Keratinocyte (primary cell): Measurements from ENCODE around the gene SHE. TPM values are rescaled to one million over a fixed set of nuclear protein-coding genes. Genes with fewer than 3 reads are reported as not detected.

ENCODE experiments used
- DNase-seq: peaks from one replicate; pipeline ENCODE4 v3.0.0-alpha.2; 2011; ENCODE audit warnings: low read depth, missing footprints, low spot score
- FAIRE-seq: peaks from 2 replicates; lab custom pipeline; 2011; peaks lifted over from hg19 to GRCh38; lab: Jason Lieb, UNC
- H2AFZ ChIP-seq: 2 replicates; pipeline ENCODE4 v1.6.0; 2012; ENCODE audit warnings: low read length, control low read depth, inconsistent platforms; ENCODE audit not compliant: control insufficient read depth
- H3K27ac ChIP-seq: 2 replicates; pipeline ENCODE4 v1.5.1; 2011; ENCODE audit warnings: low read length; ENCODE audit not compliant: control insufficient read depth, insufficient read depth
- H3K27me3 ChIP-seq: 3 replicates; pipeline ENCODE4 v1.6.0; 2011; ENCODE audit warnings: low read length; ENCODE audit not compliant: control insufficient read depth, insufficient read depth; ENCODE audit errors: extremely low read depth
- H3K36me3 ChIP-seq, 2 experiments: 2 replicates in 1 of 2; 3 replicates in 1 of 2; pipeline ENCODE4 v1.5.1; 2011; ENCODE audit warnings: low read length in 2 of 2, mild to moderate bottlenecking in 1 of 2; ENCODE audit not compliant: control insufficient read depth in 2 of 2, insufficient read depth in 2 of 2; ENCODE audit errors: extremely low read depth in 1 of 2
- H3K4me1 ChIP-seq: 3 replicates; pipeline ENCODE4 v1.5.1; 2011; ENCODE audit warnings: low read length; ENCODE audit not compliant: control insufficient read depth, insufficient read depth; ENCODE audit errors: extremely low read depth
- H3K4me2 ChIP-seq: 3 replicates; pipeline ENCODE4 v1.6.0; 2011; ENCODE audit warnings: low read depth, low read length; ENCODE audit not compliant: control insufficient read depth, insufficient read depth; ENCODE audit errors: extremely low read depth
- H3K4me3 ChIP-seq, 3 experiments: fragments of 200-600 bp in 1 of 3; sonication (generic) in 1 of 3; 2 replicates in 2 of 3; 3 replicates in 1 of 3; pipeline ENCODE4 v1.5.1; 2011 to 2016; ENCODE audit warnings: low read length in 3 of 3, mild to moderate bottlenecking in 3 of 3, control low read depth in 2 of 3, inconsistent platforms in 1 of 3, low read depth in 1 of 3, mixed read lengths in 1 of 3, mixed run types in 1 of 3, moderate library complexity in 1 of 3; ENCODE audit not compliant: control insufficient read depth in 2 of 3, insufficient read depth in 2 of 3; ENCODE audit errors: extremely low read depth in 1 of 3
- H3K79me2 ChIP-seq: 2 replicates; pipeline ENCODE4 v1.6.0; 2012; ENCODE audit warnings: low read length; ENCODE audit not compliant: control insufficient read depth, insufficient read depth
- H3K9ac ChIP-seq: 3 replicates; pipeline ENCODE4 v1.6.0; 2011; ENCODE audit warnings: low read length; ENCODE audit not compliant: control insufficient read depth, insufficient read depth; ENCODE audit errors: extremely low read depth
- H3K9me1 ChIP-seq: 3 replicates; pipeline ENCODE4 v1.6.0; 2011; ENCODE audit warnings: low read length; ENCODE audit not compliant: control insufficient read depth, insufficient read depth; ENCODE audit errors: extremely low read depth
- H3K9me3 ChIP-seq: 2 replicates; pipeline ENCODE4 v1.5.1; 2012; ENCODE audit warnings: low read depth, low read length; ENCODE audit not compliant: control insufficient read depth
- H4K20me1 ChIP-seq: 3 replicates; pipeline ENCODE4 v1.6.0; 2011; ENCODE audit warnings: low read length; ENCODE audit not compliant: control insufficient read depth, insufficient read depth; ENCODE audit errors: extremely low read depth
- CTCF ChIP-seq, 3 experiments: IDR thresholded peaks in 1 of 3; conservative IDR thresholded peaks in 1 of 3; optimal IDR thresholded peaks in 1 of 3; 2 replicates in 2 of 3; 3 replicates in 1 of 3; pipeline versions ENCODE3 to v1.5.1; 2011; ENCODE audit warnings: low read length in 3 of 3, mild to moderate bottlenecking in 3 of 3, moderate library complexity in 2 of 3, control low read depth in 1 of 3, inconsistent platforms in 1 of 3; ENCODE audit not compliant: insufficient read depth in 2 of 3; ENCODE audit errors: extremely low read depth in 1 of 3
- EZH2 ChIP-seq: IDR thresholded peaks from one replicate; pipeline ENCODE4 v1.6.1; 2012; ENCODE audit warnings: inconsistent platforms, mild to moderate bottlenecking, low read length, moderate library complexity
- dilution Hi-C: fragments of 300-500 bp; cut with MboI; formaldehyde crosslinking; loops from one replicate; pipeline ENCODE4 v1.7.0; 2020; ENCODE audit warnings: low sequenced_read_pairs; ENCODE audit not compliant: extremely low pct_ligation_motif_present
- polyA plus RNA-seq, 5 experiments: library from polyadenylated mRNA; depleted of rRNA in 3 of 5; stranded (reverse) in 3 of 5; stranded (forward) in 1 of 5; unstranded in 1 of 5; fragments of >200 nt; gene quantifications; 1 replicate in 1 of 5; 2 replicates in 3 of 5; 3 replicates in 1 of 5; pipeline versions ENCODE4 v1.2.1 to v1.2.3, GENCODE V29; 2011 to 2012; ENCODE audit warnings: missing spikeins in 2 of 5, low read depth in 1 of 5, low replicate concordance in 1 of 5

SHE gene
- polyA plus RNA-seq, 1 donor (not counting 4 experiments of a cell fraction or from before 2014, with no cell fraction given): 0.01 TPM

DNA sequence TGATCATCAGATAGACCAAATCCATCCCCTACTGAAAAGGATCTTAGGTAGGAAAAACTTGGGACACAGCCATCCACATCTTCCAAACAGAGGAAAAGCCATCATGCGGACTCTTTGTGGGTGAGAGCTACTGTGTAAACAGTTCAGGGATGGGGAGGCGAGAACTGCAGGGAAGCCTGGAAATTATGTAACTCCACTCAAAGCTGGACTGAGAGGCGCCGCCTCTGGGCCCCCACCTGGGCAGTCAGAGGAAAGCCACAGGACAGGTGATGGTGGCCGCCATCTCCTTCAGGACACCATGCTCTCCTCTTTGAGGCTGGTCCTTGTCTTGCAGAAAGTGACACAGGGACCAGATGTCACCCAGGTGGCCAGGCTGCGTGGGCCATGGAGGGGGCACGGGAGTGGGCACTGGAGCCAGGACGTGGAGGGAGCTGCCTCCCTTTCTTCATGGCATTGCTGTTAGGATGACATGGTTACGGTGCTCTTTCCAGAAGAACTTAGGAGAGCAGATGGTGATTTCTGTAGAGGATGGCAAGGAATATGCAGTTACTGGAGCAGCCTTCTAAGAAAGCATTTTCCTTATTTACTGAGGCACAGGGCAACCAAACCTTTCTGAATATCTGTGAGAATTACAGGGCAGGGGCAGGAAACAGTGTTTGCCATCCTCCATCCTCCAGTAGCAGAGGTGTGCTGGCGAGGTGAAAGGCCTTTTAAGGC, 32.2 kb downstream of the SHE start:
- Histone ChIP-seq H3K9me3 (no peaks in the 10 kb centered on the region), H3K27ac (no peak overlapping the region), H2AFZ (no peak overlapping the region), H3K4me3 (no peak overlapping the region), H3K4me2 (no peak overlapping the region), H3K9ac (no peak overlapping the region), H3K79me2 (no peaks in the 10 kb centered on the region), H3K4me1 (peaks cover 6% of the 10 kb centered on the region), H4K20me1 (no peaks in the 10 kb centered on the region), H3K27me3 (no peaks in the 10 kb centered on the region), H3K36me3 (peaks cover 5 to 6% of the 10 kb centered on the region in 2 experiments), H3K9me1 (no peaks in the 10 kb centered on the region)
- TF ChIP-seq EZH2: no peak
- no peak for TF ChIP-seq CTCF (optimal IDR thresholded peaks at IDR 0.05 in 1 of 3, IDR thresholded peaks at IDR 0.05 in 1 of 3, conservative IDR thresholded peaks at IDR 0.05 in 1 of 3; ENCODE audit: extremely low read depth in 1 of 3, insufficient read depth in 2 of 3, low read length in 3 of 3)
- no peak for DNase-seq
- dilution Hi-C loops: no loop called here
- no peak for FAIRE-seq

- H3K4me3 ChIP-seq: no peak overlapping the region
- H3K4me2 ChIP-seq: no peak overlapping the region
- H2AFZ ChIP-seq: no peak overlapping the region
- FAIRE-seq (no peak), DNase-seq (no peak)
- no peaks in the 10 kb centered on the region for H3K4me1 ChIP-seq
- dilution Hi-C loops: no loop called here
- no peaks in the 10 kb centered on the region for H3K9me1 ChIP-seq
- no peaks in the 10 kb centered on the region for H3K9me3 ChIP-seq
- no peaks in the 10 kb centered on the region for H4K20me1 ChIP-seq
- no peak for TF ChIP-seq EZH2
- no peak for TF ChIP-seq CTCF (optimal IDR thresholded peaks at IDR 0.05 in 1 of 3, IDR thresholded peaks at IDR 0.05 in 1 of 3, conservative IDR thresholded peaks at IDR 0.05 in 1 of 3; ENCODE audit: extremely low read depth in 1 of 3, insufficient read depth in 2 of 3, low read length in 3 of 3)
- H3K27ac ChIP-seq: no peak overlapping the region
- no peaks in the 10 kb centered on the region for H3K79me2 ChIP-seq
- H3K27me3 ChIP-seq: no peaks in the 10 kb centered on the region
- no peak overlapping the region for H3K9ac ChIP-seq
- peaks cover 7 to 8% of the 10 kb centered on the region in 2 experiments for H3K36me3 ChIP-seq
These were observed 33.5 kb downstream of the SHE start for GRCh38 chr1:154468535-154469250.
